Heart right ventricle (tissue), 16 donors: ENCODE measurements around the gene FAF1. TPM values are rescaled to one million over a fixed set of nuclear protein-coding genes. Genes with fewer than 3 reads are reported as not detected.

Source experiments
- ATAC-seq, 8 donors: fragments of 200-7000 bp; cut with Tn5 transposase; one replicate each; pipeline ENCODE4 v1.9.1; 2020; ENCODE audit warnings: mild to moderate bottlenecking in 8 of 8, moderate library complexity in 8 of 8, moderate number of reproducible peaks in 1 of 8
- DNase-seq, 2 donors: peaks; one replicate each; pipeline ENCODE4 v3.0.0-alpha.2; 2020
- H3K27ac ChIP-seq, 10 donors: fragments of 200-600 bp; sonication (generic) in 2 of 10; one replicate each; pipeline versions ENCODE4 v1.5.0 to v1.8.0; 2020 to 2022; ENCODE audit warnings: mild to moderate bottlenecking in 3 of 10
- H3K27me3 ChIP-seq, 7 donors: fragments of 200-600 bp; one replicate each; pipeline ENCODE4 v1.8.0; 2021 to 2022; ENCODE audit warnings: mild to moderate bottlenecking in 2 of 7
- H3K36me3 ChIP-seq, 9 donors: fragments of 200-600 bp; sonication (generic) in 1 of 9; one replicate each; pipeline versions ENCODE4 v1.5.0 to v1.8.0; 2020 to 2022; ENCODE audit warnings: mild to moderate bottlenecking in 2 of 9
- H3K4me1 ChIP-seq, 9 donors: fragments of 200-600 bp; sonication (generic) in 1 of 9; one replicate each; pipeline versions ENCODE4 v1.5.0 to v1.8.0; 2020 to 2022; ENCODE audit warnings: mild to moderate bottlenecking in 4 of 9
- H3K4me3 ChIP-seq, 10 donors: fragments of 200-600 bp; sonication (generic) in 2 of 10; one replicate each; pipeline versions ENCODE4 v1.5.0 to v1.8.0; 2020 to 2022; ENCODE audit warnings: mild to moderate bottlenecking in 7 of 10, moderate library complexity in 2 of 10
- H3K9me3 ChIP-seq, 11 donors: fragments of 200-600 bp in 10 of 11; sonication (generic) in 2 of 11; one replicate each; pipeline versions ENCODE4 v1.5.0 to v1.8.0; 2013 to 2022; ENCODE audit warnings: mild to moderate bottlenecking in 2 of 11, control low read depth in 1 of 11, moderate library complexity in 1 of 11
- CTCF ChIP-seq, 9 donors: fragments of 200-600 bp; sonication (generic) in 2 of 9; IDR thresholded peaks; one replicate each; pipeline versions ENCODE4 v1.5.0 to v1.8.0; 2021 to 2022; ENCODE audit warnings: antibody characterized with exemption in 9 of 9, mild to moderate bottlenecking in 5 of 9, moderate library complexity in 1 of 9
- WGBS, 2 donors: extraction: QIAGEN DNeasy Blood & Tissue Kit; methylation state at CpG; one replicate each; pipeline ENCODE4 v1.1.7; 2013; ENCODE audit warnings: inconsistent platforms in 1 of 2; 5-methylcytosine and 5-hydroxymethylcytosine counted together
- intact Hi-C, 10 donors: fragments of 100-400 bp; cut with DNase I; formaldehyde crosslinking; loops; one replicate each; pipeline versions ENCODE4 v1.11.1 to v1.14.2; 2022
- polyA plus RNA-seq, 2 donors: library from polyadenylated mRNA; stranded (reverse); fragments of 200-250 nt; gene quantifications; one replicate each; pipeline ENCODE4 v1.2.3, GENCODE V29; 2013
- total RNA-seq, 10 donors: library from RNA; stranded (reverse); fragmentation: NEBNext Ultra II Directional in 3 of 10; extraction: Animal tissue kit (Norgen Biotek cat#: 25700) in 3 of 10; gene quantifications; one replicate each; pipeline versions ENCODE4 v1.2.1 to v1.2.4, GENCODE V29; 2021 to 2023
- donor health status: Arrhythmogenic right ventricular cardiomyopathy.
- donor health status: ischemic (EF 13 %, LVEDD 7.1; RV severe dilation, severe dysfunction).
- donor health status: healthy with polysubstance abuse.
- donor health status: DM: no; HTN: yes; CAD: no.
- donor health status: DM: no; HTN: no; CAD: no.
- donor health status: ischemic (EF 25% LVEDD 6.9; RV normal size, moderate dysfunction).
- donor health status: ischemic (EF 25% LVEDD 5.7; RV mildly dilated, moderate dysfunction).
- donor health status: healthy.
- donor health status: DM: yes; HTN: yes; CAD: no.
- donor health status: Ischemic cardiomyopathy.
- donor health status: ischemic (EF 35%, LVEDD 5.7; RV mildly dilated, moderate dysfunction).
- donor health status: nonischemic (EF 11% LVEDD 7.7; RV severe dilation, severe dysfunction).
- donor health status: DM: yes; HTN: yes; CAD: no.
- donor health status: PGD.
- donor health status: ischemic (EF 29% LVEDD 5.4; RV normal size, mild dysfunction).
- donor health status: nonischemic (EF 23%, LVEDD 6.1; RV moderate dilation, normal function).

Gene FAF1
- total and polyA plus RNA-seq, 12 donors: 30.9 to 102 (median 88.9) TPM

GRCh38 chr1:50968158-50968820, 8.2 kb upstream of the FAF1 start:
- peak in 8 of 9 donors; percentile 22 to 63 (median 43) for TF ChIP-seq CTCF (IDR thresholded peaks at IDR 0.05)
- intact Hi-C loops: loop anchor here in 1 of 10 donors (5.0 kb wide), 1 partner anchor 191 kb away; no protein-coding TSS in a partner anchor
- DNase-seq: peak; percentile 93 to 94
- Histone ChIP-seq H3K9me3 (no peaks in the 10 kb centered on the region), H3K4me1 (peaks cover 0 to 42% (median 19%) of the 10 kb centered on the region in 9 donors), H3K36me3 (no peaks in the 10 kb centered on the region), H3K27ac (peak overlapping the region; percentile 95 to 99 (median 97)), H3K4me3 (peak overlapping the region; percentile 70 to 95 (median 82)), H3K27me3 (no peaks in the 10 kb centered on the region)
- ATAC-seq: peak; percentile 94 to 97 (median 96)
- WGBS, 2 donors: 0% methylated on average over 70 of the region's 70 CpGs

- H3K4me3 ChIP-seq: peak overlapping the region; percentile 70 to 95 (median 82)
- peak overlapping the region; percentile 95 to 99 (median 97) for H3K27ac ChIP-seq
- no peaks in the 10 kb centered on the region for H3K9me3 ChIP-seq
- H3K36me3 ChIP-seq: no peaks in the 10 kb centered on the region
- ATAC-seq: no peak
- no peak for DNase-seq
- TF ChIP-seq CTCF (IDR thresholded peaks at IDR 0.05): no peak
- 15 to 17% methylated on average over 17 of the region's 17 CpGs for WGBS, 2 donors
- H3K27me3 ChIP-seq: no peaks in the 10 kb centered on the region
- intact Hi-C loops: loop anchor here in 1 of 10 donors (5.0 kb wide), 1 partner anchor 190 kb away; no protein-coding TSS in a partner anchor
- peaks cover 0 to 36% (median 17%) of the 10 kb centered on the region in 9 donors for H3K4me1 ChIP-seq
These were observed 7.5 kb upstream of the FAF1 start for GRCh38 chr1:50967416-50968157.

GRCh38 chr1:50966991-50967390, 6.9 kb upstream of the FAF1 start:
- intact Hi-C loops: loop anchor here in 1 of 10 donors (5.0 kb wide), 1 partner anchor 190 kb away; no protein-coding TSS in a partner anchor
- WGBS, 2 donors: 63 to 75% methylated on average over 3 of the region's 3 CpGs
- peak overlapping the region in 7 of 10 donors; percentile 70 to 95 (median 80) for H3K4me3 ChIP-seq
- no peaks in the 10 kb centered on the region for H3K27me3 ChIP-seq
- ATAC-seq: no peak
- no peaks in the 10 kb centered on the region for H3K9me3 ChIP-seq
- no peak for TF ChIP-seq CTCF (IDR thresholded peaks at IDR 0.05)
- no peaks in the 10 kb centered on the region for H3K36me3 ChIP-seq
- H3K4me1 ChIP-seq: peaks cover 0 to 30% (median 15%) of the 10 kb centered on the region in 9 donors
- no peak for DNase-seq
- peak overlapping the region; percentile 95 to 99 (median 97) for H3K27ac ChIP-seq

GRCh38 chr1:50964863-50965262, 4.8 kb upstream of the FAF1 start:
- Histone ChIP-seq H3K4me3 (no peak overlapping the region), H3K4me1 (peaks cover 2 to 24% (median 15%) of the 10 kb centered on the region in 9 donors), H3K36me3 (no peaks in the 10 kb centered on the region), H3K9me3 (no peaks in the 10 kb centered on the region), H3K27ac (no peak overlapping the region), H3K27me3 (no peaks in the 10 kb centered on the region)
- ATAC-seq: no peak
- no peak for TF ChIP-seq CTCF (IDR thresholded peaks at IDR 0.05)
- WGBS, 2 donors: 92 to 94% methylated on average over 11 of the region's 11 CpGs
- intact Hi-C loops: loop anchor here in 3 of 10 donors (5.0 kb wide), 2 partner anchors 188 to 912 kb away; partner anchors contain the start of gene NRDC (in 1 of the 3)
- no peak for DNase-seq
